Panc1 (cell line): ENCODE measurements around the gene PMS1. TPM values are rescaled to one million over a fixed set of nuclear protein-coding genes. Genes with fewer than 3 reads are reported as not detected.

Experiments used
- ATAC-seq: fragments of 200-7000 bp; cut with Tn5 transposase; 2 replicates; pipeline ENCODE4 v1.9.1; 2020; ENCODE audit warnings: mild to moderate bottlenecking, moderate library complexity
- BruUV-seq: library from RNA; stranded (reverse); fragments of 400-500 nt; replicated peaks from 2 replicates; lab custom pipeline; 2021; lab: Mats Ljungman, UMichigan
- CTCF ChIA-PET: fragments of 300-600 bp; sonication (Branson Sonifier 250); formaldehyde crosslinking; loops from one replicate; lab custom pipeline; 2022; ENCODE audit warnings: antibody characterized with exemption; lab: Charles Lee
- POLR2A ChIA-PET: fragments of 300-600 bp; sonication (Branson Sonifier 250); formaldehyde crosslinking; loops from one replicate; lab custom pipeline; 2022; ENCODE audit warnings: antibody characterized with exemption; lab: Charles Lee
- DNase-seq: peaks from one replicate; pipeline ENCODE4 v3.0.0-alpha.2; 2010; ENCODE audit warnings: low read depth, low spot score
- H3K27ac ChIP-seq: 2 replicates; pipeline ENCODE4 v1.5.1; 2011; ENCODE audit warnings: mild to moderate bottlenecking, low read length, inconsistent platforms
- H3K27me3 ChIP-seq: fragments of 200-500 bp; sonication (Bioruptor generic); 2 replicates; pipeline ENCODE4 v1.6.0; 2014; ENCODE audit warnings: low read length, inconsistent platforms; ENCODE audit not compliant: control insufficient read depth, insufficient read depth
- H3K36me3 ChIP-seq: fragments of 200-500 bp; sonication (Bioruptor generic); 2 replicates; pipeline ENCODE4 v1.5.1; 2014; ENCODE audit warnings: inconsistent platforms, mild to moderate bottlenecking, low read length, moderate library complexity; ENCODE audit not compliant: control insufficient read depth, insufficient read depth
- H3K4me1 ChIP-seq: 2 replicates; pipeline ENCODE4 v1.5.1; 2011; ENCODE audit warnings: inconsistent platforms, mild to moderate bottlenecking, low read length, moderate library complexity; ENCODE audit not compliant: control insufficient read depth, insufficient read depth
- H3K4me3 ChIP-seq, 2 experiments: 2 replicates each; pipeline ENCODE4 v1.5.1; 2011 to 2012; ENCODE audit warnings: low read depth in 2 of 2, low read length in 2 of 2, mild to moderate bottlenecking in 2 of 2, inconsistent platforms in 1 of 2, moderate library complexity in 1 of 2
- H3K9me3 ChIP-seq: fragments of 200-500 bp; sonication (Bioruptor generic); 2 replicates; pipeline ENCODE4 v1.5.1; 2014; ENCODE audit warnings: low read depth, mild to moderate bottlenecking, inconsistent platforms, low read length, moderate library complexity; ENCODE audit not compliant: control insufficient read depth, insufficient read depth
- POLR2AphosphoS5 ChIP-seq: IDR thresholded peaks from 2 replicates; pipeline ENCODE4 v1.6.1; 2012; ENCODE audit warnings: mild to moderate bottlenecking, low read depth, low read length, moderate library complexity
- SIN3A ChIP-seq: IDR thresholded peaks from 2 replicates; pipeline ENCODE4 v1.6.1; 2012; ENCODE audit warnings: low read depth, mild to moderate bottlenecking, low read length, moderate library complexity, borderline replicate concordance; ENCODE audit not compliant: insufficient read depth
- TCF7L2 ChIP-seq: IDR thresholded peaks from 2 replicates; pipeline ENCODE4 v1.6.1; 2011; ENCODE audit warnings: mild to moderate bottlenecking, low read depth, low read length, inconsistent platforms
- in situ Hi-C: cut with HindIII; loops from 2 replicates; pipeline ENCODE4 v1.10.0; 2016; ENCODE audit warnings: low sequenced_read_pairs, low pct_unique_long_range_greater_than_20kb
- intact Hi-C: fragments of 100-400 bp; cut with micrococcal nuclease; formaldehyde crosslinking; loops from one replicate; pipeline ENCODE4 v1.10.0; 2022; ENCODE audit not compliant: unreplicated experiment
- total RNA-seq: library from RNA; stranded (reverse); gene quantifications from one replicate; pipeline ENCODE4 v1.2.1, GENCODE V29; 2021; ENCODE audit not compliant: unreplicated experiment
- TF ChIP-seq, protein P1 (sequence below): fragments of 450-650 bp; IDR thresholded peaks from 2 replicates; pipeline ENCODE4 v1.5.1; 2017; ENCODE audit warnings: mild to moderate bottlenecking
- TF ChIP-seq, protein P2 (sequence below), 2 experiments: IDR thresholded peaks; 2 replicates each; pipeline ENCODE4 v1.6.1; 2011 to 2012; ENCODE audit warnings: low read depth in 2 of 2, control low read depth in 1 of 2, low read length in 1 of 2, mild to moderate bottlenecking in 1 of 2, moderate library complexity in 1 of 2; ENCODE audit not compliant: insufficient read depth in 1 of 2

PMS1 gene
- total RNA-seq, 1 experiment from 2014 or later = 47.0 TPM

DNA sequence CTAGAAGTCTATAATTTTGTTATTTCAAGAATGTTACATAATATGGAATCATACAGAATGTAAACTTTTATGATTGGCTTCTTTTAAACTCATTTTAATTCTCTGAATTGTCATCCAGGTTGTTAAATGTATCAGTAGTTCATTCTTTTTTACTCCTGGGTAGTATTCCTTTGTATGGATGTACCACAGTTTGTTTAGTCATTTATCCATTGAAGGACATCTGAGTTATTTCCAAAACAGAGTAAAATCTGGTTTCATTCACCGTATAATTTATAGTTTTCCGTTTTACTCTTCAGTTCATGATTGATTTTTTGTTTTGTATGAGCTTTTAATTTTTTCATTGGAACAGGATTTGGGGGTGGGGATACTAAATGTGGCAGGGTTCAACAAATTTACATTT is 132.4 kb downstream of the PMS1 start:
- in situ Hi-C loops (no loop called here), intact Hi-C loops (no loop called here)
- H3K27me3 ChIP-seq = 0 out of 2 replicates have a peak, but pooled peaks cover 3% of the 10 kb centered on the region
- DNase-seq (no peak), ATAC-seq (no peak)
- no peak overlapping the region for H3K4me3 ChIP-seq
- no TSS peak for BruUV-seq
- TF ChIP-seq POLR2AphosphoS5 (no peak), TCF7L2 (no peak), SIN3A (no peak)
- TF ChIP-seq, protein P1, sequence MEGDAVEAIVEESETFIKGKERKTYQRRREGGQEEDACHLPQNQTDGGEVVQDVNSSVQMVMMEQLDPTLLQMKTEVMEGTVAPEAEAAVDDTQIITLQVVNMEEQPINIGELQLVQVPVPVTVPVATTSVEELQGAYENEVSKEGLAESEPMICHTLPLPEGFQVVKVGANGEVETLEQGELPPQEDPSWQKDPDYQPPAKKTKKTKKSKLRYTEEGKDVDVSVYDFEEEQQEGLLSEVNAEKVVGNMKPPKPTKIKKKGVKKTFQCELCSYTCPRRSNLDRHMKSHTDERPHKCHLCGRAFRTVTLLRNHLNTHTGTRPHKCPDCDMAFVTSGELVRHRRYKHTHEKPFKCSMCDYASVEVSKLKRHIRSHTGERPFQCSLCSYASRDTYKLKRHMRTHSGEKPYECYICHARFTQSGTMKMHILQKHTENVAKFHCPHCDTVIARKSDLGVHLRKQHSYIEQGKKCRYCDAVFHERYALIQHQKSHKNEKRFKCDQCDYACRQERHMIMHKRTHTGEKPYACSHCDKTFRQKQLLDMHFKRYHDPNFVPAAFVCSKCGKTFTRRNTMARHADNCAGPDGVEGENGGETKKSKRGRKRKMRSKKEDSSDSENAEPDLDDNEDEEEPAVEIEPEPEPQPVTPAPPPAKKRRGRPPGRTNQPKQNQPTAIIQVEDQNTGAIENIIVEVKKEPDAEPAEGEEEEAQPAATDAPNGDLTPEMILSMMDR = no peak
- TF ChIP-seq, protein P2, sequence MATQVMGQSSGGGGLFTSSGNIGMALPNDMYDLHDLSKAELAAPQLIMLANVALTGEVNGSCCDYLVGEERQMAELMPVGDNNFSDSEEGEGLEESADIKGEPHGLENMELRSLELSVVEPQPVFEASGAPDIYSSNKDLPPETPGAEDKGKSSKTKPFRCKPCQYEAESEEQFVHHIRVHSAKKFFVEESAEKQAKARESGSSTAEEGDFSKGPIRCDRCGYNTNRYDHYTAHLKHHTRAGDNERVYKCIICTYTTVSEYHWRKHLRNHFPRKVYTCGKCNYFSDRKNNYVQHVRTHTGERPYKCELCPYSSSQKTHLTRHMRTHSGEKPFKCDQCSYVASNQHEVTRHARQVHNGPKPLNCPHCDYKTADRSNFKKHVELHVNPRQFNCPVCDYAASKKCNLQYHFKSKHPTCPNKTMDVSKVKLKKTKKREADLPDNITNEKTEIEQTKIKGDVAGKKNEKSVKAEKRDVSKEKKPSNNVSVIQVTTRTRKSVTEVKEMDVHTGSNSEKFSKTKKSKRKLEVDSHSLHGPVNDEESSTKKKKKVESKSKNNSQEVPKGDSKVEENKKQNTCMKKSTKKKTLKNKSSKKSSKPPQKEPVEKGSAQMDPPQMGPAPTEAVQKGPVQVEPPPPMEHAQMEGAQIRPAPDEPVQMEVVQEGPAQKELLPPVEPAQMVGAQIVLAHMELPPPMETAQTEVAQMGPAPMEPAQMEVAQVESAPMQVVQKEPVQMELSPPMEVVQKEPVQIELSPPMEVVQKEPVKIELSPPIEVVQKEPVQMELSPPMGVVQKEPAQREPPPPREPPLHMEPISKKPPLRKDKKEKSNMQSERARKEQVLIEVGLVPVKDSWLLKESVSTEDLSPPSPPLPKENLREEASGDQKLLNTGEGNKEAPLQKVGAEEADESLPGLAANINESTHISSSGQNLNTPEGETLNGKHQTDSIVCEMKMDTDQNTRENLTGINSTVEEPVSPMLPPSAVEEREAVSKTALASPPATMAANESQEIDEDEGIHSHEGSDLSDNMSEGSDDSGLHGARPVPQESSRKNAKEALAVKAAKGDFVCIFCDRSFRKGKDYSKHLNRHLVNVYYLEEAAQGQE (IDR thresholded peaks at IDR 0.05; ENCODE audit: insufficient read depth in 1 of 2, low read depth in 2 of 2, low read length in 1 of 2) = no peak
- ChIA-PET CTCF (no interaction called here), POLR2A (no interaction called here)
- H3K9me3 ChIP-seq = no peaks in the 10 kb centered on the region
- no peaks in the 10 kb centered on the region for H3K4me1 ChIP-seq
- no peaks in the 10 kb centered on the region; the same call in 1 of the 2 replicates for H3K36me3 ChIP-seq
- no peak overlapping the region for H3K27ac ChIP-seq

Other genes starting within 250 kb of the PMS1 start
- 0.74 TPM for gene SLC40A1, start 203.7 kb upstream of the PMS1 start, total RNA-seq
- gene ASNSD1, start 123.0 kb upstream of the PMS1 start, total RNA-seq = 30.3 TPM
- gene ANKAR, start 109.8 kb upstream of the PMS1 start, total RNA-seq = 4.4 TPM
- gene OSGEPL1, start 21.7 kb upstream of the PMS1 start, total RNA-seq = 6.3 TPM
- gene ORMDL1, start 111 bp upstream of the PMS1 start, total RNA-seq = 42.4 TPM